Activated naive CD4-positive, alpha-beta T cell treated with anti-CD3 and anti-CD28 coated beads for 36 hours (primary cell): ENCODE data around the gene PIGL. TPM values are rescaled to one million over a fixed set of nuclear protein-coding genes. Genes with fewer than 3 reads are reported as not detected.
"Not testable (repeated sequence)": the region's sequence is repeated elsewhere in the genome, so short reads cannot be mapped to it uniquely, and the experiment has no call there.

Experiments used
- CTCF ChIA-PET: fragments of 350-600 bp; sonication (Branson Sonifier 250); formaldehyde crosslinking; loops from one replicate; lab custom pipeline; 2021; ENCODE audit warnings: antibody characterized with exemption; lab: Charles Lee
- DNase-seq: peaks from one replicate; pipeline ENCODE4 v3.0.0-alpha.2; 2020
- H3K27ac Mint-ChIP-seq: one replicate; pipeline ENCODE4 v1.8.0; 2021; ENCODE audit warnings: mild to moderate bottlenecking, mixed read lengths
- H3K27me3 Mint-ChIP-seq: one replicate; pipeline ENCODE4 v1.8.0; 2021; ENCODE audit warnings: low read depth, mixed read lengths
- H3K36me3 Mint-ChIP-seq: one replicate; pipeline ENCODE4 v1.8.0; 2021; ENCODE audit warnings: low read depth, mixed read lengths
- H3K4me1 Mint-ChIP-seq: one replicate; pipeline ENCODE4 v1.8.0; 2021; ENCODE audit warnings: low read depth, mixed read lengths
- H3K4me3 Mint-ChIP-seq: one replicate; pipeline ENCODE4 v1.8.0; 2021; ENCODE audit warnings: mild to moderate bottlenecking, moderate library complexity, mixed read lengths
- H3K9me3 Mint-ChIP-seq: one replicate; pipeline ENCODE4 v1.8.0; 2021; ENCODE audit warnings: mixed read lengths
- intact Hi-C: fragments of 100-400 bp; cut with micrococcal nuclease; formaldehyde crosslinking; loops from one replicate; pipeline ENCODE4 v1.15.1; 2023
- total RNA-seq, 2 experiments: library from RNA; stranded (reverse); gene quantifications; one replicate each; pipeline ENCODE4 v1.2.3, GENCODE V29; 2021

The PIGL gene
- total RNA-seq, 2 experiments from 2014 or later: 40.4 to 42.4 TPM

DNA sequence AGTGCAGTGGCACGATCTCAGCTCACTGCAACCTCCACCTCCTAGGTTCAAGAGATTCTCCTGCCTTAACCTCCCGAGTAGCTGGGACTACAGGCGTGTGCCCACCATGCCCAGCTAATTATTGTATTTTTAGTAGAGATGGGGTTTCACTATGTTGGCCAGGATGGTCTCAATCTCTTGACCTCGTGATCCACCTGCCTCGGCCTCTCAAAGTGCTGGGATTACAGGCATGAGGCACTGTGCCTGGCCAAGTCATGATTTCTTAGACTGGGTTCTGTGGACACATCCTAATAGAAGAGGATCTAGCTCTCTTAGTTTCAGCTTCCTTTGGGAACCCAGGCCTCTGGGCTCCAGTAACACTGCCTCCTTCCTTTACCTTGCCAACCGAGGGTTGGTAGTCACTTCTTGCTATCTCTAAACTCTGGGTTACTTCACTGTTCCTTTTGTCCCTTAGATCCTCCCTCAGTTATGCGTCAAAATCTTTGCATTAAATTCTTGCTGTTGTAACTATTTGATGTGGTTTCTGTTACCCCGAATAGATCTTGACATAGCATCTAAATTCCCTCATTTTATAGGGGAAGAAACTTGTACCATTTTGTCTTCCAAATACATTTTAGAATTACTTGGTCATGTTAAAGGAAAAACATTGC, 13.0 kb downstream of the PIGL start:
- intact Hi-C loops: loop anchor here (1.0 kb wide), 4 partner anchors 13 to 271 kb away; partner anchors contain the start of gene PIGL
- peak; percentile 15 for DNase-seq
- Mint-ChIP-seq H3K27ac (peak overlapping the region; percentile 83), H3K4me3 (peak overlapping the region; percentile 43), H3K36me3 (peaks cover 17% of the 10 kb centered on the region), H3K4me1 (peaks cover 27% of the 10 kb centered on the region)
- CTCF ChIA-PET: interaction anchor here (1.6 kb wide), 1 partner anchor 11 kb away, joined by 4 read pairs; no protein-coding TSS in a partner anchor
- H3K9me3 Mint-ChIP-seq, H3K27me3 Mint-ChIP-seq: not testable (repeated sequence)

GRCh38 chr17:16232391-16232790, 15.4 kb downstream of the PIGL start:
- Mint-ChIP-seq H3K4me3 (no peak overlapping the region), H3K36me3 (peaks cover 17% of the 10 kb centered on the region), H3K27me3 (no peaks in the 10 kb centered on the region), H3K4me1 (peaks cover 24% of the 10 kb centered on the region), H3K9me3 (no peaks in the 10 kb centered on the region), H3K27ac (no peak overlapping the region)
- CTCF ChIA-PET: interaction anchor here (0.6 kb wide), 1 partner anchor 51 kb away, joined by 3 read pairs; no protein-coding TSS in a partner anchor
- intact Hi-C loops: no loop called here
- no peak for DNase-seq

DNA sequence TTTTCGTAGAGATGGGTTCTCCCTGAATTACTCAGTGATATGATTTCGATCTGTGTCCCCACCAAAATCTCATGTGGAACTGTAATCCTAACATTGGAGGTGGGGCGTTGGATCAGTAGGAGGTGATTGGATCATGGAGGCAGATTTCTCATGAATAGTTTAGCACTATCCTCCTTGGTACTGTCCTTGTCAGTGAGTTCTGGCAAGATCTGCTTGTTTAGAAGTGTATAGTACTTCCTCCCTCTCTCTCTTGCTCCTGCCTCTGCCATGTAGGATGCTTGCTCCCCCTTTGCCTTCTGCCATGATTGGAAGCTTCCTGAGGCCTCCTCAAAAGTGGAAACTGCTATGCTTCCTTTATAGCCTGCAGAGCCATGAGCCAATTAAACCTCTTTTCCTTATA, 22.9 kb downstream of the PIGL start:
- CTCF ChIA-PET: no interaction called here
- peaks cover 6% of the 10 kb centered on the region for H3K36me3 Mint-ChIP-seq
- no peak overlapping the region for H3K4me3 Mint-ChIP-seq
- intact Hi-C loops: no loop called here
- no peaks in the 10 kb centered on the region for H3K9me3 Mint-ChIP-seq
- no peaks in the 10 kb centered on the region for H3K27me3 Mint-ChIP-seq
- no peak for DNase-seq
- peaks cover 15% of the 10 kb centered on the region for H3K4me1 Mint-ChIP-seq
- H3K27ac Mint-ChIP-seq: no peak overlapping the region

DNA sequence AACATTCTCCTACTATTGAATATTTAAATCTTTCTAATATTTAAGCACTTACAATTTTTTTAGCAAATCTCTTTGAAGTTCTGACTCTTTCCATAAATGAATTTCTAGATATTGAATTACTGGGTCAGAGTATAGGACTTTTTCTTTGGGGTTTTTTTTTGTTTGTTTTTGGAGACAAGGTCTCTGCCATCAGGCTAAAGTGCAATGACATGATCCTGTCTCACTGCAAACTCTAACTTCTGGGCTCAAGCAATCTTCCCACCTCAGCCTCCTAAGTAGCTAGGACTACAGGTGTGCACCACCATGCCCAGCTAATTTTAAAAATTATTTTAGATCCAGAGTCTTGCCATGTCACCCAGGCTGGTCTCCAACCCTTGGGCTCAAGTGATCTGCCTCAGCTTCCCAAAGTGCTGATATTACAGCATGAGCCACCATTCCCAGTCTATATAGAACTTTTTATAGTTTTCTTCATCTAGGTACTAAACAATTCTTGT, 24.9 kb downstream of the PIGL start:
- Mint-ChIP-seq H3K27me3 (no peaks in the 10 kb centered on the region), H3K27ac (no peak overlapping the region), H3K9me3 (no peaks in the 10 kb centered on the region), H3K4me3 (no peak overlapping the region), H3K4me1 (peaks cover 15% of the 10 kb centered on the region), H3K36me3 (peaks cover 1% of the 10 kb centered on the region)
- no peak for DNase-seq
- intact Hi-C loops: no loop called here
- CTCF ChIA-PET: no interaction called here

GRCh38 chr17:16243385-16243784, 26.4 kb downstream of the PIGL start:
- Mint-ChIP-seq H3K4me1 (peaks cover 15% of the 10 kb centered on the region), H3K27me3 (no peaks in the 10 kb centered on the region), H3K9me3 (no peaks in the 10 kb centered on the region), H3K36me3 (peaks cover 7% of the 10 kb centered on the region), H3K4me3 (no peak overlapping the region), H3K27ac (no peak overlapping the region)
- no peak for DNase-seq
- CTCF ChIA-PET: no interaction called here
- intact Hi-C loops: no loop called here

DNA sequence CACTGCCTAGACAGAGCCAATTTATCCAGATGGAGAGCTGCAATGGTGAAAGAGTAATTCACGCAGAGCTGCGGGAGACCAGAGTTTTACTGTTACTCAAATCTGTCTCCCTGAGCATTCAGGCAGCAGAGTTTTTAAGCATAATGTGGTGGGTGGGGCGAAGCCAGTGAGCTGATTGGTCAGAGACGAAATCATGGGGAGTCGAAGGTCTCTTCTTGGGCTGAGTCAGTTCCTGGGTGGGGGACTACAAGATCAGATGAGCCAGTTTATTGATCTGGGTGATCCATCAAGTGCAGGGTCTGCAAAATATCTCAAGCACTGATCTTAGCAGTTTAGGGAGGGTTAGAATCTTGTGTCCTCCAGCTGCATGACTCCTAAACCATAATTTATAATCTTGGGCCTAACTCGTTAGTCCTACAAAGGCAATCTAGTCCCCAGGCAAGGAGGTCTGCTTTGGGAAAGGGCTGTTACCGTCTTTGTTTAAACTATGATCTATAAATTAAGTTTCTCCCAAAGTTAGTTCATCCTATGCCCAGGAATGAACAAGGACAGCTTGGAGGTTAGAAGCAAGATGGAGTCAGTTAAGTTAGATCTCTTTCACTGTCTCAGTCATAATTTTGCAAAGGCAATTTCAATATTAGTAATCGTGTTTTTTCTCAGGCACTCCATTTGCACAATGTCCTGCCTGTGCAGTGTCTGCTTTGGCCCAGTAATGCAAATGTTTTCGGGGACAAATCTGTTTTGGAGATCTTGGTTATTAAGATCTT, 27.0 kb downstream of the PIGL start:
- Mint-ChIP-seq H3K36me3 (peaks cover 10% of the 10 kb centered on the region), H3K9me3 (no peaks in the 10 kb centered on the region), H3K4me1 (peaks cover 15% of the 10 kb centered on the region), H3K27me3 (no peaks in the 10 kb centered on the region), H3K27ac (no peak overlapping the region), H3K4me3 (no peak overlapping the region)
- CTCF ChIA-PET: interaction anchor here (0.6 kb wide), 1 partner anchor 18 kb away, joined by 6 read pairs; no protein-coding TSS in a partner anchor
- no peak for DNase-seq
- intact Hi-C loops: no loop called here

DNA sequence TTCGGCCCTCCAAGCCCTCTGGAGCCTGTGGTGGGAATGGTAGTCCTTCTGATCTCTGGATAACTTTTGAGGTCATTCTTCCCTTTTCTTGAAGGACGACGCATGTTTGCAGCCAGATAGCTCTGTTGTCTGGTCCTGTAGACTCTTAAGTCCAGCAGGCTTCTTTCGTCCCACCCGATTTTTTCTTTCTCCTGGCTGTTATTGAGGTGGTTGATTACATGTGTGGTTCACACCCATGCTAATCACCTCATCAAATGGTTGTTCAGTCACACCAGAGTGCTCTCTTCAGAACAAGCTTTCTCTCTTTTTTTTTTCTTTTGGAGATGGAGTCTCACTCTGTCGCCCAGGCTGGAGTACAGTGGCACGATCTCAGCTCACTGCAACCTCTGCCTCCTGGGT, 30.6 kb downstream of the PIGL start:
- intact Hi-C loops: no loop called here
- no peaks in the 10 kb centered on the region for H3K9me3 Mint-ChIP-seq
- H3K27me3 Mint-ChIP-seq: no peaks in the 10 kb centered on the region
- H3K4me3 Mint-ChIP-seq: no peak overlapping the region
- H3K4me1 Mint-ChIP-seq: peaks cover 26% of the 10 kb centered on the region
- peaks cover 13% of the 10 kb centered on the region for H3K36me3 Mint-ChIP-seq
- CTCF ChIA-PET: interaction anchor here (0.7 kb wide), 1 partner anchor 247 kb away, joined by 4 read pairs; no protein-coding TSS in a partner anchor
- no peak overlapping the region for H3K27ac Mint-ChIP-seq
- no peak for DNase-seq

GRCh38 chr17:16250635-16251034, 33.6 kb downstream of the PIGL start:
- H3K27me3 Mint-ChIP-seq: no peaks in the 10 kb centered on the region
- H3K36me3 Mint-ChIP-seq: peaks cover 16% of the 10 kb centered on the region
- DNase-seq: no peak
- peak overlapping the region; percentile 46 for H3K27ac Mint-ChIP-seq
- H3K9me3 Mint-ChIP-seq: no peaks in the 10 kb centered on the region
- no peak overlapping the region for H3K4me3 Mint-ChIP-seq
- peaks cover 16% of the 10 kb centered on the region for H3K4me1 Mint-ChIP-seq
- intact Hi-C loops: no loop called here
- CTCF ChIA-PET: interaction anchor here (0.5 kb wide), 1 partner anchor 113 kb away, joined by 3 read pairs; no protein-coding TSS in a partner anchor

DNA sequence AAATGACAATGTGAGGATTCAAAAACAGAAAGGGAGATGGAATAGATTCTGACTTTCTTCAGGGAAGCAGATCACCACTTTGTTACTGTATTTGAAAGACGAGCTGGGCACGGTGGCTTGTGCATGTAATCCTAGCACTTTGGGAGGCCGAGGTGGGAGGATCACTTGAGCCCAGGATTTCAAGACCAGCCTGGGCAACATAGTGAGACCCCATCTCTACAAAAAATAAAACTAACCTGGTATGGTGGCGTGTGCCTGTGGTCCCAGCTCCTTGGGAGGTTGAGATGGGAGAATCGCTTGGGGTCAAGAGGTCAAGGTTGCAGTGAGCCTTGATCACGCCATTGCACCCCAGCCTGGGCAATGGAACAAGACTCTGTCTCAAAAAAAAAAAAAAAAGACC, 34.0 kb downstream of the PIGL start:
- H3K27me3 Mint-ChIP-seq: no peaks in the 10 kb centered on the region
- no peak for DNase-seq
- CTCF ChIA-PET: interaction anchor here (0.5 to 0.6 kb wide), 2 partner anchors 52 to 113 kb away, joined by 3 read pairs; no protein-coding TSS in a partner anchor
- peaks cover 18% of the 10 kb centered on the region for H3K4me1 Mint-ChIP-seq
- peak overlapping the region; percentile 30 for H3K27ac Mint-ChIP-seq
- H3K4me3 Mint-ChIP-seq: no peak overlapping the region
- intact Hi-C loops: no loop called here
- peaks cover 16% of the 10 kb centered on the region for H3K36me3 Mint-ChIP-seq
- H3K9me3 Mint-ChIP-seq: no peaks in the 10 kb centered on the region

- H3K36me3 Mint-ChIP-seq: peaks cover 16% of the 10 kb centered on the region
- H3K27ac Mint-ChIP-seq: no peak overlapping the region
- peaks cover 18% of the 10 kb centered on the region for H3K4me1 Mint-ChIP-seq
- H3K9me3 Mint-ChIP-seq: no peaks in the 10 kb centered on the region
- intact Hi-C loops: no loop called here
- no peaks in the 10 kb centered on the region for H3K27me3 Mint-ChIP-seq
- CTCF ChIA-PET: interaction anchor here (0.6 to 0.7 kb wide), 2 partner anchors 21 to 52 kb away, joined by 3 read pairs; no protein-coding TSS in a partner anchor
- DNase-seq: no peak
- no peak overlapping the region for H3K4me3 Mint-ChIP-seq
These were observed 34.5 kb downstream of the PIGL start for GRCh38 chr17:16251556-16251955.

- no peaks in the 10 kb centered on the region for H3K27me3 Mint-ChIP-seq
- DNase-seq: no peak
- H3K27ac Mint-ChIP-seq: no peak overlapping the region
- CTCF ChIA-PET: no interaction called here
- peaks cover 7% of the 10 kb centered on the region for H3K36me3 Mint-ChIP-seq
- H3K9me3 Mint-ChIP-seq: no peaks in the 10 kb centered on the region
- H3K4me1 Mint-ChIP-seq: peaks cover 18% of the 10 kb centered on the region
- intact Hi-C loops: no loop called here
- H3K4me3 Mint-ChIP-seq: no peak overlapping the region
These were observed 37.9 kb downstream of the PIGL start for GRCh38 chr17:16254773-16255400.

GRCh38 chr17:16255481-16255921, 38.5 kb downstream of the PIGL start:
- H3K27me3 Mint-ChIP-seq: no peaks in the 10 kb centered on the region
- intact Hi-C loops: no loop called here
- no peak overlapping the region for H3K4me3 Mint-ChIP-seq
- no peak overlapping the region for H3K27ac Mint-ChIP-seq
- DNase-seq: no peak
- H3K9me3 Mint-ChIP-seq: no peaks in the 10 kb centered on the region
- H3K36me3 Mint-ChIP-seq: peaks cover 9% of the 10 kb centered on the region
- H3K4me1 Mint-ChIP-seq: peaks cover 15% of the 10 kb centered on the region
- CTCF ChIA-PET: interaction anchor here (0.7 kb wide), 1 partner anchor 11 kb away, joined by 3 read pairs; no protein-coding TSS in a partner anchor
